Adrenal gland (tissue), 5 donors: Measurements from ENCODE around the gene ALB.

Experiments used
- CTCF ChIP-seq, 6 experiments: fragments of 450-650 bp in 4 of 6; fragments of 200-600 bp in 2 of 6; sonication (generic) in 1 of 6; IDR thresholded peaks; 1 replicate in 5 of 6; 2 replicates in 1 of 6; pipeline versions ENCODE4 v1.5.1 to v1.8.0; 2016 to 2021; ENCODE audit warnings: antibody characterized with exemption in 6 of 6, mild to moderate bottlenecking in 2 of 6, moderate library complexity in 1 of 6
- POLR2A ChIP-seq, 2 donors: fragments of 450-650 bp; IDR thresholded peaks; one replicate each; pipeline ENCODE4 v1.6.1; 2017; ENCODE audit warnings: antibody characterized with exemption in 2 of 2, mild to moderate bottlenecking in 2 of 2, moderate library complexity in 1 of 2
- donor health status: DM: no; HTN: no; CAD: no.

GRCh38 chr4:73396993-73397972 lies 6.8 kb upstream of the ALB start:
- TF ChIP-seq CTCF (IDR thresholded peaks at IDR 0.05) (no peak), POLR2A (IDR thresholded peaks at IDR 0.05) (no peak)
